NCI-H2227 treated with DMSO at 0.1 percent for 48 hours (cell line): ENCODE data around the gene USP14.

Source experiments
- DNase-seq: peaks from one replicate; lab custom pipeline; 2025; lab: John Stamatoyannopoulos, UW

Gene USP14

GRCh38 chr18:227902-228301 is 69.5 kb downstream of the USP14 start:
- no peak for DNase-seq

- no peak for DNase-seq
These were observed 70.2 kb downstream of the USP14 start for GRCh38 chr18:228586-228985.

DNA sequence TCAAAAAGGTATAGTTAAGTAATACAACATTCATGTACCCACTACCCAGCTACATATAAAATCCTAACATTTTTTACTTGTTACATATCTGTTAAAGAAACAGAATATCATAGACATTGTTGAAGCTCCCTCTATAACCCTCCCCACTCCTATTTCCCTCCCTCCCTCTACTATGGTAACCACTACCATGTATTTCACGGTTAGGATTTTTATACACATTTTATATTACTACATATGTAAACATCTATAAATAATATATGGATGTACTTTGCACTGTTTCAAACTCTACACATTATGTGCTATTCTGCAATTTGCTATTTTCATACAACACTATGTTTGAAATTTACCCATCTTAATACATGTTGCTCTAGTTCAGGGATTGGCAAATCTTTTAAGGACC is 73.2 kb downstream of the USP14 start:
- no peak for DNase-seq

- no peak for DNase-seq
These were observed 81.8 kb downstream of the USP14 start for GRCh38 chr18:240175-240574.

DNA sequence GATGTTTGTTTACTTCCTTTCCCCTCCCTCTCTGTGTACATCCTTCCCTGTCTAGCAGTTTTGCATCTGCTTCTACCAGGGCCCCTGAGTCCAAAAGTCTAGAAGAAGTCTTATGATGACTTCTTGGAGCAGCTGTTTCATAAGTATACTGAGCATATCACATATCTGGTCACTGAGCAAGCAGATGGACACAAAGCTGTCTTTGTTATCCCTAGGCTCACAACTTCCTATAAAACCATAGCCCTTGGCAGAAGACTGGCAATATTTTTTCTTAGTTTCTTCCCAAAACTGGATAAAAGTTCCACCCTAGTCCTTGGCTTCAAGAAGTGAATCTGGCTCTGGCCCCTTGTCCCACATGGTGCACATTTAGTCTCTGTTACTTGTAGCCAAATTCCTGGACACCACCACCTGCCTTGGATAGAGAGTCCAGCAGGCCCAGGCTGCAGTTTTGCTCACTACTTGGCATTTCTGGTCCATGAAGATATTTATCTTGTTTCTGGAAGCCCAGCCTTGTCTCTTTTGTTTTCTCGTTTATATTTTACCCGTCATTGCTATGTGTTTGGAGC is 87.0 kb downstream of the USP14 start:
- DNase-seq = no peak

DNA sequence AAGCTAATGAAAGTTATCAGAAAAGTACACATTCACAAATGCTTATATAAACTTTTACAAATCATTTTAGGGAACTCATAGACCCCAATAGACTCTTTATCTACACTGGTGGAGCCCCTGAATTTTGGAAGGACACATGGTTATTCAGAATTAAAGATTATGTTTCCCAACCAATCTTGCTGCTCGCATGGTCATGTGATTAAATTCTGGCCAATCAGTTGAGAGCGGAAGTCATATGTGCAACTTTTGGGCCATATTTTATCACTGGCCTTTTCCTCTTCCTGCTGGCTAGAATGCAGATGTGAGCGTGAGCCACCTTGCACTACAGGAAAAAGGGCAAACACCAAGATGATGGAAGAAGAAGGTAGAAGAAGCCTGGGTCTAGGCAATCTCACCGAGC is 89.7 kb downstream of the USP14 start:
- DNase-seq = no peak

DNA sequence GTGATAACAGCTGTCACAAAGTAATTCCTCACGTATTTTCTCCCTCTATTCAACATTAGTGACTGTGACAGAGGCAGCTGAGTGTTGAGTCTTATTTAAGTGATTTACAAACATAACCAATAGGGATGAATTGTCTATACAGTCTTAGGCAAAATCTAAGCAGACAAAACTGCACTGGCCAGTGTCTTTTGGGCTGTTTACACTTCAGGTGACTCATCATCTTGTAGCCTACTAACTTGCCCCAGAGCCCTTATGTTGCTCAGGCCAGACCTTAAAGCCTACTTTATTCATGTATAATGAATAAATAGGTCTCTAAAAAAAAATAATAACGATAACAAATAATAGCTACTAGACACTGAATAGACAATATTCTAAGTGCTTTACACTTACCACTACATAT is 92.3 kb downstream of the USP14 start:
- no peak for DNase-seq

- no peak for DNase-seq
These were observed 93.2 kb downstream of the USP14 start for GRCh38 chr18:251572-251971.

DNA sequence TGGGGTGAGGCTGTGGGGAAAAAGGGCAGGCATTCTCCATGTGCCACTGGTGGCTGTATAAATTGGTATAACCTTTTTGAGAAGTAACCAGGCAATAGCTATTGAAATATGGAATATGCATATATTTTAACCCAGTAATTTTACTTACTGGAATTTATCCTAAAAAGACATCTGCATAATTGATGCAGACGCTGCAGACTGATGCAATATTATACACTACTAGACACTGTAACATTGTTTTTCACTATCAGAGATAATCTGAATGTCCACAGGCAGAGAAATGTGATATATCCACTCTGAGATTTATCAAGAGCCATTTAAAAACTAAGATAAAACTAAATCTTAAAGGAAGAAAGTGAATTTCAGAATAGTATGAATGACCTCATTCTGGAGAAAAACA is 94.8 kb downstream of the USP14 start:
- no peak for DNase-seq

DNA sequence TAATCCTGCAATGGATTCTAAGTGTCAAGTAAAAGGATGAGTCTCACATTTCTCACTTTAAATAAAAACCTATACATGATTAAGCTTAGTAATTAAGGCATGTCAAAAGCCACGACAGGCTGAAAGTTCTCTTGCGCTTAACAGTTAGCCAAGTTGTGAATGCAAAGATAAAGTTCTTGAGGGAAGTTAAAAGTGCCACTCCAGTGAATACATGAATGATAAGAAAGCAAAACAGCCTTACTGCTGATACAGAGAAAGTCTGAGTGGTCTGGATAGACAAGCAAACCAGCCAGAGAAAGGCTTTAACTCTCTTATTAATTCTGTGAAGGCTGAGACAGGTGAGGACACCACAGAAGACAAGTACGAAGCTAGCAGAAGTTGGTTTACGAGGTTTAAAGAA is 96.8 kb downstream of the USP14 start:
- no peak for DNase-seq

DNA sequence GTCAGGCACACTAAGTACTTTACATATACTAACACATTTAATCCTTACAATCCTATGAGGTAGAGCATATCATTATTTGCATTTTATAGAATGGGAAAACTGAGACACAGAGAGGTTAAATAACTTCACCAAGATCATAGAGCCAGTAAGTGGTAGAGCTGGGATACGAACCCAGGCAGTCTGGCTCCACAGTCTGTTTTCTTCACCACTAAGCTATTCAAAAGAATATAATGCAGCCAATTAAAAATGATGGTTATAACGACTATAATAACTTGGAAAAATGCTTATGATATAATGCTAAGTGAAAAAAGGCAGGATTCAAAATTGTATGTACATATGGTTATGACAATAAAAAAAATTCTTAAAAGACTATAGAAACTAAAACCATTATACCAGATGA is 102.2 kb downstream of the USP14 start:
- no peak for DNase-seq

DNA sequence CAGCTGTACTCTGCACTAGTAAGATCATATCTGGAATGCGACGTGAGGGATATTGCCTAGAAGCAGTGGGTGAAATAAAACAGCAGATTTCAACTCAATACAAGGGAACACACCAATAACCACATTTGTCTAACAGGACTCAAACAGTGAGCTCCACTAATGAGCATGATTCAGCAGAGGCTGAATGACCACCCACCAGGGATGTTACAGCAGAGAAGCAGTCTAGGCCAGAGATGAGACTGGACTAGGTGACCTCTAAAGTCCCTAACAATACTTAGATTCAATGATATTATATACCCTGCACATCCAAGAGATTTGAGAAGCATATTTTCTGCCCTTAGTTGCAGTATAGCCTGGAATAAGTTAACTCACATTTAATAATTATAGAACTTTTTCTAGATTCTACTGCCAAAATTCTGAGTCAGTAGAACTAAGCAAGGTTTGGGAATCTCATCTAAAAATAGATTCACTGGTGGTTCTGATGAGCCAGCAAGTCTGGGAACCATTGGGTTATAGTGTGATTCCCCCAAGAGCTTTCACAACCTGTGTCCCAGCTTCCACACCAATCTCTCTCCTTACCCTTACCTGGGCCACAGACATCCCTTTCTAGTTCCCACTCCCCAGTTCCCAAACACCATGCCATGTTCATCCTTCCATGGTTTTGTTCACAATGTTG is 103.2 kb downstream of the USP14 start:
- no peak for DNase-seq
